ENCODE measurements around the gene EIF4G3.
"Not testable (repeated sequence)": the region's sequence is repeated elsewhere in the genome, so short reads cannot be mapped to it uniquely, and the experiment has no call there.

EIF4G3 gene

DNA sequence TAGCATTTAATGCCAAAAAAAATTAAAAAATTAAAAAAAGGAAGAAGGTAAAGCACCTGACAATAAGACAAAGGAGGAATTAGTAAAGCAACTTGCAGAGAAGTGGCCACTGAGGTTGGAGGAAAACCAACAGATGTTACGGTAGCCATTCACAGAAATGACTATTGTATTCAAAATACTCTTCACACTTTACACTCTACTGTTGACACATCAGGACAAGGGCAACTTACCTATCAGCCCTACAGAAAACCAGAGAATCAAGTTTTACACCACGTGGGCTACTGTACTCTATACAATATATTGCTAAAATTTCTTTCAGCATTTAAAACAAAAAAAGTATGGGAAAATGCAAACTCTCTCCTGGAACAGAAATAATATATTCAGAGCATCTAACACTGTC, 70.0 kb downstream of the EIF4G3 start:
- Histone ChIP-seq H3K4me1 (ENCODE audit: control insufficient read depth, insufficient read depth, low read length) (no peaks in the 10 kb centered on the region), H3K36me3 (ENCODE audit: control insufficient read depth, insufficient read depth, low read length) (no peaks in the 10 kb centered on the region), H3K27ac (ENCODE audit: low read depth, low read length) (no peak overlapping the region)

DNA sequence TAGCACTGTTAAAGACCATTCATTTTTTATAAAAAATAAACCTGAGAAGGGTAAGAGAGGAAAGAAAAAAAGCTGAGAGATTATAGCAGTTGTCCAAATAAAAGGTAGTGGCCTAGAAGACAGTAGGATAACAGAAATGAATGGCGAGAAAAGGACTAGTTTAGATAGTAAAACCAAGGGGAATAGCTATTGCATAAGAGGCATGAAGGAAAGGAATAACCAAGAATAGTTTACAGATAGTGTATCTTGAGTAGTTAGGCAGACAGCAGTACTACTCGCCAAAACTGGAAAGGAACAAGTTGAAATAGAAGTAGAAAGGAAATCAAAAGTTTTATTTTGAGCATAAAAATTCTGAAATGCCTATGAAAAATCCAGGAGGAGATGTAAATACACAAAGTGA, 70.5 kb downstream of the EIF4G3 start:
- H3K4me1 ChIP-seq (ENCODE audit: control insufficient read depth, insufficient read depth, low read length): no peaks in the 10 kb centered on the region
- no peak overlapping the region for H3K27ac ChIP-seq (ENCODE audit: low read depth, low read length)

More for the DNA sequence above, 70.0 kb downstream of the EIF4G3 start:
- Histone ChIP-seq H3K9ac (ENCODE audit: low read length) (no peak overlapping the region), H3K4me3 (ENCODE audit: low read length) (no peak overlapping the region), H3K27me3 (ENCODE audit: control insufficient read depth, insufficient read depth, low read length) (no peaks in the 10 kb centered on the region)

DNA sequence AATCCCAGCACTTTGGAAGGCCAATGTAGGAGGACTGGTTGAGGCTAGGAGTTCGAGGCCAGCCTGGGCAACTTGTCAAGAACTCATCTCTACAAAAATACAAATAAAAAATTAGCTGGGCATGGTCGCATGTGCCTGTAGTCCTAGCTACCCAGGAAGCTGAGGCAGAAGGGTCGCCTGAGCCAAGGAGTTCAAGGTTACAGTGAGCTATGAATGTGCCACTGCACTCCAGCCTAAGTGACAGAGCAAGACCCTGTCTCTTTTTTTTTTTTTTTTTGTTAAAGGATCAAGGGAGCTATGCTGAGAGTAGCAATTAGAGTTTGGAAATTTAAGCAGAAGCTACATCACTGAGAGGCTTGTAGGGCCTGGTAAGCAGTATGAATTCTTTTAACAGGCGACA, 70.9 kb downstream of the EIF4G3 start:
- H3K36me3 ChIP-seq (ENCODE audit: control insufficient read depth, insufficient read depth, low read length): no peaks in the 10 kb centered on the region
- no peaks in the 10 kb centered on the region for H3K4me1 ChIP-seq (ENCODE audit: control insufficient read depth, insufficient read depth, low read length)
- H3K9ac ChIP-seq (ENCODE audit: low read length): no peak overlapping the region
- H3K4me3 ChIP-seq (ENCODE audit: low read length): no peak overlapping the region
- H3K27ac ChIP-seq (ENCODE audit: low read depth, low read length): no peak overlapping the region
- no peaks in the 10 kb centered on the region for H3K27me3 ChIP-seq (ENCODE audit: control insufficient read depth, insufficient read depth, low read length)

More for the DNA sequence above, 70.5 kb downstream of the EIF4G3 start:
- no peak overlapping the region for H3K4me3 ChIP-seq (ENCODE audit: low read length)
- no peaks in the 10 kb centered on the region for H3K27me3 ChIP-seq (ENCODE audit: control insufficient read depth, insufficient read depth, low read length)
- no peak overlapping the region for H3K9ac ChIP-seq (ENCODE audit: low read length)
- H3K36me3 ChIP-seq (ENCODE audit: control insufficient read depth, insufficient read depth, low read length): no peaks in the 10 kb centered on the region

DNA sequence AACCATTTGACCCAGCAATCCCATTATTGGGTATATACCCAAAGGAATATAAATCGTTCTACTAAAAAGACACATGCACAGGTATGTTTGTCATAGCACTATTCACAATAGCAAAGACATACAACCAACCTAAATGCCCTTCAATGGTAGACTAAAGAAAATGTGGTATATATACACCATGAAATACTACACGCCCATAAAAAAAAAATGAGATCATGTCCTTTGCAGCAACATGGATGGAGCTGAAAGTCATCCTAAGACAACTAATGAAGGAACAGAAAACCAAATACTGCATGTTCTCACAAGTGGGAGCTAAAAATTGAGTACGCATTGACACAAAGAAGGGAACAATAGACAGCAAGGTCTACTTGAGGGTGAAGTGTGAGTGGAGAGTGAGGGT, 72.0 kb downstream of the EIF4G3 start:
- no peaks in the 10 kb centered on the region for H3K27me3 ChIP-seq (ENCODE audit: control insufficient read depth, insufficient read depth, low read length)
- no peaks in the 10 kb centered on the region for H3K4me1 ChIP-seq (ENCODE audit: control insufficient read depth, insufficient read depth, low read length)
- no peak overlapping the region for H3K9ac ChIP-seq (ENCODE audit: low read length)
- H3K27ac ChIP-seq (ENCODE audit: low read depth, low read length): no peak overlapping the region
- no peak overlapping the region for H3K4me3 ChIP-seq (ENCODE audit: low read length)
- no peaks in the 10 kb centered on the region for H3K36me3 ChIP-seq (ENCODE audit: control insufficient read depth, insufficient read depth, low read length)

DNA sequence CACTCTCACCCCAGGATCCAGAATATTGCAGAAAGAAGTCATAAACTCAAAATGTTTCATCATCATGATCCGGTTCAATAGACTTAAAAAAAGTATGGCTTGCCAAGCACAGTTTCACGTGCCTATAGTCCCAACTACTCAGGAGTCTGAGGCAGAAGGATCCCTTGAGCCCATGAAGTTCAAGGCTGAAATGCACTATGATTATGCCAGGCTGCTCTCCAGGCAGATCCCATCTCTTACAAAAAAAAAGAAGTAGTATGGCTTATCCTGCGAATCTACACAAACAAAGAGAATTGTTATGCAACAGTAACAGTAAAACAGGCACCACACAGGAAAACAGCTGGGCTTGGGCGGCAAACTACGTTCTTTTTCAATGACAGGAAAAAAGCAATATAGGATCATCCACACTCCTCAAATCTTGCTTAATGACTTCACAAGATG, 76.2 kb downstream of the EIF4G3 start:
- H3K27me3 ChIP-seq (ENCODE audit: control insufficient read depth, insufficient read depth, low read length): no peaks in the 10 kb centered on the region
- no peak overlapping the region for H3K27ac ChIP-seq (ENCODE audit: low read depth, low read length)
- no peaks in the 10 kb centered on the region for H3K4me1 ChIP-seq (ENCODE audit: control insufficient read depth, insufficient read depth, low read length)
- H3K36me3 ChIP-seq (ENCODE audit: control insufficient read depth, insufficient read depth, low read length): peaks cover 3% of the 10 kb centered on the region
- no peak overlapping the region for H3K9ac ChIP-seq (ENCODE audit: low read length)
- H3K4me3 ChIP-seq (ENCODE audit: low read length): no peak overlapping the region

DNA sequence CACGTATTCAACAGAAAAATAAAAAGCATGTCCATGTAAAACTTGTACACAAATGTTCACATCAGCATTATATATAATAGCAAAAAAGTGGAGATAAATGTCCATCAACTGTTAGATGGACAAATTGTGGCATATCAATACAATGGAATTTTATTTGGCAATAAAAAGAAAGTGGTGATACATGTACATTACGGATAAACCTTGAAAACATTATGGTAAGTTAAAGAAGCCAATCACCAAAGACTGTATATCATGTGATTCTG, 76.9 kb downstream of the EIF4G3 start:
- no peak overlapping the region for H3K4me3 ChIP-seq (ENCODE audit: low read length)
- peaks cover 3% of the 10 kb centered on the region for H3K36me3 ChIP-seq (ENCODE audit: control insufficient read depth, insufficient read depth, low read length)
- H3K4me1 ChIP-seq (ENCODE audit: control insufficient read depth, insufficient read depth, low read length): no peaks in the 10 kb centered on the region
- H3K9ac ChIP-seq (ENCODE audit: low read length): no peak overlapping the region
- H3K27ac ChIP-seq (ENCODE audit: low read depth, low read length): no peak overlapping the region
- H3K27me3 ChIP-seq (ENCODE audit: control insufficient read depth, insufficient read depth, low read length): no peaks in the 10 kb centered on the region

DNA sequence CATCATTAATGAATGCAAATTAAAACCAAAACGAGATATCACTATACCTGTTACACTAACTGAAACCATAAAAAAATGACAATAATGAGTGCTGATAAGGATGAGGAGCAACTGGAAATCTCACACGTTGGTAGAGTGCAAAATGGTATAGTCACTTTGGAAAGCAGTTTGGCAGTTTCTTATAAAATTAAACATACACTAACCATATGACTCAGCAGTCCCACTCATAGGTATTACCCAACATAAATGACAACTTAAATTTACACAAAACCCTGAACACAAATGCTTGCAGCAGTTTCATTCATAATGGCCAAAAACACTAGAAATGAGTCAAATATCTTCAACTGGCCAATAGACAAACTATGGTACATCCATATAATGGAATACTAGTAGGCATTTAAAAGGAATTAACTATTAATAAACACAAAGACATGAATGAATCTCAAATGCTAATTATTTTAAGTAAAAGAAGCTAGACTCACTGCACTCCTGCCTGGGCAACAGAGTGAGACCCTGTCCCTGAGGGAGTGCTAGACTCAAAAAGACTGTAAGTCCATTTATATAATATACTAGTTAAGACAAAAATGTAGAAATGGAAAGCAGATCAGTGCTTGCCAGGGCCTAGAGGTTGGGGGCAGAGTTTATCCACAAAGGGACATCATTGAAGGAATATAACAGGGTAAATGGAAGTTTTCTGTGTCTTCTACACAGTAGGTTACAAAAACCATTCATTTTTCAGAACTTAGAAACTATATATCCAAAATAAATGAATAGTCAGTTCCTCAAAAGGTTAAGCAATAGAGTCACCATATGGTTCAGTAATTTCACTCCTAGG, 77.4 kb downstream of the EIF4G3 start:
- Histone ChIP-seq H3K27ac (ENCODE audit: low read depth, low read length) (no peak overlapping the region), H3K36me3 (ENCODE audit: control insufficient read depth, insufficient read depth, low read length) (peaks cover 3% of the 10 kb centered on the region), H3K4me3 (ENCODE audit: low read length) (no peak overlapping the region), H3K27me3 (ENCODE audit: control insufficient read depth, insufficient read depth, low read length) (no peaks in the 10 kb centered on the region), H3K4me1 (ENCODE audit: control insufficient read depth, insufficient read depth, low read length) (no peaks in the 10 kb centered on the region), H3K9ac (ENCODE audit: low read length) (no peak overlapping the region)

DNA sequence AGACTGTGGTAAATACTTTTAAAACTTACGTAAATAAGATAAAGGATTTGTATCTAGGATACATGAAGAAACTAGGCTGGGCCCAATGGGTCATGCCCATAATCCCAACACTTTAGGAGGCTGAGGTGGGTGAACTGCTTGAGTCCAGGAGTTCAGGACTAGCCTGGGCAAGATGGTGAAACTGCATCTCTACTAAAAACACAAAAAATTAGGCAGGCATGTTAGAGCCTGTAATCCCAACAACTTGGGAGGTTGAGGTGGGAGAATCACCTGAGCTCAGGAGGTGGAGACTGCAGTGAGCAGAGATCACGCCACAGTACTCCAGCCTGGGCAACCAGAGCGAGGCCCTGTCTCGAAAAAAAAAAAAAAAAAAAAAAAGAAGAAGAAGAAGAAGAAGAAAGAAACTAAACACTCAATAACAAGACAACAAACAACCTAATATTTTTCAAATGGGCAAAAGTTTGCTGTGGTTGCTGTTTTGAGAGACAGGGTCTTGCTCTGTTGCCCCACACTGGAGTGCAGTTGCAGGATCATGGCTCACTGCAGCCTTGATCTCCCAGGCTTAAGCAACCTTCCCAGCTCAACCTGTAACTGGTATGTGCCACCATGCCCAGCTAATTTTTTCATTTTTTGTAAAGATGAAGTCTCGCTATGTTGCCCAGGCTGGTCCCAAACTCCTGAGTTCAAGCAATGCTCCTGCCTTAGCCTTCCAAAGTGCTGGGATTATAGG, 78.3 kb downstream of the EIF4G3 start:
- Histone ChIP-seq H3K9ac (ENCODE audit: low read length) (no peak overlapping the region), H3K27me3 (ENCODE audit: control insufficient read depth, insufficient read depth, low read length) (no peaks in the 10 kb centered on the region), H3K27ac (ENCODE audit: low read depth, low read length) (no peak overlapping the region), H3K4me1 (ENCODE audit: control insufficient read depth, insufficient read depth, low read length) (no peaks in the 10 kb centered on the region), H3K4me3 (ENCODE audit: low read length) (no peak overlapping the region), H3K36me3 (ENCODE audit: control insufficient read depth, insufficient read depth, low read length) (peaks cover 3% of the 10 kb centered on the region)

DNA sequence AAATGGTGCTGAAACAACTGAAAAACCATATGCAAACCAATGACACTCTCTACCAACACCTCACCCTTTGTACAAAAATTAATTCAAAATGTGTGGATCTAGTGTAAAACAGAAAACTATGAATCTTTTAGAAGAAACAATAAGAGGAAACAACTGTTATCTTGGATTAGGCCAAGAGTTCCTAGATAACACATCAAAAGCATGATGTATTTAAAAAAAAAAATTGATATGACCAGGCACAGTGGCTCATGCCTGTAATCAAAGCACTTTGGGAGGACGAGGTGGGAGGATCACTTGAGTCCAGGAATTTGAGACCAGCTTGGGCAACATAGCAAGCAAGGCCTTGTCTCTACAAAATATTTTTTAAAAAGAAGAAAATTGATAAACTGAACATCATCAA, 79.0 kb downstream of the EIF4G3 start:
- Histone ChIP-seq H3K9ac (ENCODE audit: low read length) (no peak overlapping the region), H3K27ac (ENCODE audit: low read depth, low read length) (no peak overlapping the region), H3K36me3 (ENCODE audit: control insufficient read depth, insufficient read depth, low read length) (peaks cover 3% of the 10 kb centered on the region), H3K27me3 (ENCODE audit: control insufficient read depth, insufficient read depth, low read length) (no peaks in the 10 kb centered on the region), H3K4me1 (ENCODE audit: control insufficient read depth, insufficient read depth, low read length) (no peaks in the 10 kb centered on the region), H3K4me3 (ENCODE audit: low read length) (no peak overlapping the region)

DNA sequence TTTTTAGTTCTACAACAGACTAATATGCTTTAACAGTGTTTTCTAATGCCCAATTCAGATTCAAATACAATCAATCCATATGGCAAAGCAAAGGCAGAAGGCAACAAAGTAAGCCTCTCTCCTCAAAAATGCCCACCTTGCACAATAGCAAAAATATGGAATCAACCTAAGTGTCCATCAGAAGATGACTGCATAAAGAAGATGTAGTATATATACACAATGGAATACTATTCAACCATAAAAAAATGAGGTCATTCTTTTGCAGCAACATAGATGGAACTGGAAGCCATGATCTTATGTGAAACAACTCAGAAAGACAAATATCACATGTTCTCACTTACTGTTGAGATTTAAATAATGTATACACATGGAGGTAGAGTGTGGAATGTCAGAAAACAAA, 80.7 kb downstream of the EIF4G3 start:
- H3K4me1 ChIP-seq (ENCODE audit: control insufficient read depth, insufficient read depth, low read length): no peaks in the 10 kb centered on the region
- no peak overlapping the region for H3K9ac ChIP-seq (ENCODE audit: low read length)
- H3K36me3 ChIP-seq (ENCODE audit: control insufficient read depth, insufficient read depth, low read length): peaks cover 3% of the 10 kb centered on the region
- no peak overlapping the region for H3K27ac ChIP-seq (ENCODE audit: low read depth, low read length)
- H3K27me3 ChIP-seq (ENCODE audit: control insufficient read depth, insufficient read depth, low read length): no peaks in the 10 kb centered on the region
- no peak overlapping the region for H3K4me3 ChIP-seq (ENCODE audit: low read length)

DNA sequence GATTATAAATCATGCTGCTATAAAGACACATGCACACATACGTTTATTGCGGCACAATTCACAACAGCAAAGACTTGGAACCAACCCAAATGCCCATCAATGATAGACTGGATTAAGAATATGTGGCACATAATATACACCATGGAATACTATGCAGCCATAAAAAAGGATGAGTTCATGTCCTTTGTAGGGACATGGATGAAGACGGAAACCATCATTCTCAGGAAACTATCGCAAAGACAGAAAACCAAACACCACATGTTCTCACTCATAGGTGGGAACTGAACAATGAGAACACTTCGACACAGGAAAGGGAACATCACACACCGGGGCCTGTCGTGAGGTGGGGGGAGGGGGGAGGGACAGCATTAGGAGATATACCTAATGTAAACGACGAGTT, 82.4 kb downstream of the EIF4G3 start:
- not testable (repeated sequence) for H3K4me1 ChIP-seq (ENCODE audit: control insufficient read depth, insufficient read depth, low read length); H3K27me3 ChIP-seq (ENCODE audit: control insufficient read depth, insufficient read depth, low read length); H3K27ac ChIP-seq (ENCODE audit: low read depth, low read length); H3K9ac ChIP-seq (ENCODE audit: low read length); H3K36me3 ChIP-seq (ENCODE audit: control insufficient read depth, insufficient read depth, low read length); H3K4me3 ChIP-seq (ENCODE audit: low read length)

DNA sequence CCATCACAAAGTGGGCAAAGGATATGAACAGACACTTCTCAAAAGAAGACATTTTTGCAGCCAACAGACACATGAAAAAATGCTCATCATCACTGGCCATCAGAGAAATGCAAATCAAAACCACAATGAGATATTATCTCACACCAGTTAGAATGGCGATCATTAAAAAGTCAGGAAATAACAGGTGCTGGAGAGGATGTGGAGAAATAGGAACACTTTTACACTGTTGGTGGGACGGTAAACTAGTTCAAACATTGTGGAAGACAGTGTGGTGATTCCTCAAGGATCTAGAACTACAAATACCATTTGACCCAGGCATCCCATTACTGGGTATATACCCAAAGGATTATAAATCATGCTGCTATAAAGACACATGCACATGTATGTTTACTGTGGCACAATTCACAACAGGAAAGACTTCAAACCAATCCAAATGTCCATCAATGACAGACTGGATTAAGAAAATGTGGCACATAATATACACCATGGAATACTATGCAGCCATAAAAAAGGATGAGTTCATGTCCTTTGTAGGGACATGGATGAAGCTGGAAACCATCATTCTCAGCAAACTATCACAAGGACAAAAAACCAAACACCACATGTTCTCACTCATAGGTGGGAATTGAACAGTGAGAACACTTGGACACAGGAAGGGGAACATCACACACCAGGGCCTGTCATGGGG, 83.3 kb downstream of the EIF4G3 start:
- not testable (repeated sequence) for H3K9ac ChIP-seq (ENCODE audit: low read length); H3K36me3 ChIP-seq (ENCODE audit: control insufficient read depth, insufficient read depth, low read length); H3K27me3 ChIP-seq (ENCODE audit: control insufficient read depth, insufficient read depth, low read length); H3K27ac ChIP-seq (ENCODE audit: low read depth, low read length); H3K4me3 ChIP-seq (ENCODE audit: low read length); H3K4me1 ChIP-seq (ENCODE audit: control insufficient read depth, insufficient read depth, low read length)
